Measurements from ENCODE around the gene SIDT2. TPM values are rescaled to one million over a fixed set of nuclear protein-coding genes. Genes with fewer than 3 reads are reported as not detected.

SIDT2 gene
- total and polyA plus RNA-seq, 2 of the 13 experiments (the other 11 are each of a cell fraction or from before 2014, with no cell fraction given) = 11.5 to 28.0 TPM

- TF ChIP-seq ZBTB4 (CRISPR knock-in tag; IDR thresholded peaks at IDR 0.05; ENCODE audit: borderline replicate concordance) (peak; percentile 51; the same call in 1 of the 2 replicates), ZNF547 (CRISPR knock-in tag; IDR thresholded peaks at IDR 0.05) (no peak), ZKSCAN1 (IDR thresholded peaks at IDR 0.05; ENCODE audit: low read length) (no peak), SSRP1 (CRISPR knock-in tag; IDR thresholded peaks at IDR 0.05) (no peak), RBFOX2 (IDR thresholded peaks at IDR 0.05; ENCODE audit: low read depth, low read length) (no peak), AFF4 (CRISPR knock-in tag; IDR thresholded peaks at IDR 0.05) (no peak), KDM1A (CRISPR knock-in tag; IDR thresholded peaks at IDR 0.05) (no peak), CBX2 (IDR thresholded peaks at IDR 0.05; ENCODE audit: low read depth, low read length) (no peak), CBX2 (CRISPR knock-in tag; IDR thresholded peaks at IDR 0.05; ENCODE audit: low read depth) (no peak), ZNF737 (CRISPR knock-in tag; IDR thresholded peaks at IDR 0.05; ENCODE audit: borderline replicate concordance) (no peak), CEBPB (IDR thresholded peaks at IDR 0.05; ENCODE audit: borderline replicate concordance, low read depth, low read length) (no peak), ZNF382 (CRISPR knock-in tag; IDR thresholded peaks at IDR 0.05; ENCODE audit: borderline replicate concordance) (no peak), FOXA3 (CRISPR knock-in tag; IDR thresholded peaks at IDR 0.05) (no peak), HMGXB4 (CRISPR knock-in tag; IDR thresholded peaks at IDR 0.05; ENCODE audit: borderline replicate concordance in 1 of 2, low read depth in 1 of 2) (peak; percentile 84 to 95), GZF1 (CRISPR knock-in tag; IDR thresholded peaks at IDR 0.05) (no peak), CC2D1A (CRISPR knock-in tag; IDR thresholded peaks at IDR 0.05) (no peak), CBFB (CRISPR knock-in tag; IDR thresholded peaks at IDR 0.05) (no peak)
- TF ChIP-seq, protein P1, sequence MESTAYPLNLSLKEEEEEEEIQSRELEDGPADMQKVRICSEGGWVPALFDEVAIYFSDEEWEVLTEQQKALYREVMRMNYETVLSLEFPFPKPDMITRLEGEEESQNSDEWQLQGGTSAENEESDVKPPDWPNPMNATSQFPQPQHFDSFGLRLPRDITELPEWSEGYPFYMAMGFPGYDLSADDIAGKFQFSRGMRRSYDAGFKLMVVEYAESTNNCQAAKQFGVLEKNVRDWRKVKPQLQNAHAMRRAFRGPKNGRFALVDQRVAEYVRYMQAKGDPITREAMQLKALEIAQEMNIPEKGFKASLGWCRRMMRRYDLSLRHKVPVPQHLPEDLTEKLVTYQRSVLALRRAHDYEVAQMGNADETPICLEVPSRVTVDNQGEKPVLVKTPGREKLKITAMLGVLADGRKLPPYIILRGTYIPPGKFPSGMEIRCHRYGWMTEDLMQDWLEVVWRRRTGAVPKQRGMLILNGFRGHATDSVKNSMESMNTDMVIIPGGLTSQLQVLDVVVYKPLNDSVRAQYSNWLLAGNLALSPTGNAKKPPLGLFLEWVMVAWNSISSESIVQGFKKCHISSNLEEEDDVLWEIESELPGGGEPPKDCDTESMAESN (CRISPR knock-in tag; conservative IDR thresholded peaks at IDR 0.05) = no peak
Observed at GRCh38 chr11:117180661-117181585, 2.4 kb downstream of the SIDT2 start (continued).

Measured in HepG2 (cell line).